Right lung (tissue), 5 donors: ENCODE measurements around the gene XKR7. TPM values are rescaled to one million over a fixed set of nuclear protein-coding genes. Genes with fewer than 3 reads are reported as not detected.

Experiments
- DNase-seq, 2 donors: peaks; one replicate each; pipeline ENCODE4 v3.0.0-alpha.2; 2013
- polyA plus RNA-seq, 5 donors: library from polyadenylated mRNA; unstranded; fragments of 120-200 nt; gene quantifications; one replicate each; pipeline versions ENCODE4 v1.2.1 to v1.2.3, GENCODE V29; 2013; ENCODE audit warnings: inconsistent platforms in 1 of 5, low replicate concordance in 1 of 5; ENCODE audit not compliant: insufficient read length in 5 of 5, insufficient read depth in 1 of 5

The XKR7 gene
- polyA plus RNA-seq, 5 donors: 0.09 to 0.20 (median 0.12) TPM

DNA sequence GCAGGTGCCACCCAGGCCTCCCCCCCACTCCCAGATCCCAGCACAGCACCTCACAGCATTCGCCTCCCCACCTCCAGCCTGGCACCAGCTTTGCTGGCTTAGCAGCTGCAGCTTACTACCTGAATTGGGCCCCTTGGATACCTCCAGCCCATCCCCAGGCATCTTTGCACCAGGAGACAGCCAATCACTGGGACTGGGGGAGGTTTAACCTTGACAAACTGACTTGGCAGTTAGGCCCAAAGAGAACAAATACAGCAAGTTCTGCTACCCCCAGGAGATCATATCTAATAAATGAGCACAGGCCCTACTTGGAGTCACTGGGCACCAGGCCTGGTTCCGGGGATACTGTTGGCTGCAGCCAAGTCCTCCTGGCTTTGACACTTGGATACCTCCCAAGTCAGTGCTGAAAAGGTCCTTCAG, 24.9 kb upstream of the XKR7 start:
- DNase-seq: no peak

DNA sequence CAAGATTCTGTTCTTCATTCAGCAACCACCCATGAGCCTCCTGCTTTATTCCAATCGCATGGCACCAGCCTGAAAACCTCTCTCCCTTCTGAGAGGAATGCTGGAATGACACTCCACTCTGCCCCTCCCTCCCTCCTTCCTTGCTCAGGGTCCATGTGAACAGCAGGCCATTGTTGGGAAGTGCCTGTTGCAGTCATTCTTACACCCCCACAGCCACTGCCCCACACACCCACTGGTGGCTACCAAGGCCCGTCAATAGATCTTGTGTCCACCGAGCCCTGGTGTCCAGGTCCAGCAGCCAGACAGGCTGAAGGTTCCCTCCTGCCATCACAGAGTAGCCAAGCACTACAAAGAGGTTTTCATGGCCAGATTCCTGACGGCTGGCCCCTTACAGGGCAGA, 22.6 kb upstream of the XKR7 start:
- DNase-seq: no peak

DNA sequence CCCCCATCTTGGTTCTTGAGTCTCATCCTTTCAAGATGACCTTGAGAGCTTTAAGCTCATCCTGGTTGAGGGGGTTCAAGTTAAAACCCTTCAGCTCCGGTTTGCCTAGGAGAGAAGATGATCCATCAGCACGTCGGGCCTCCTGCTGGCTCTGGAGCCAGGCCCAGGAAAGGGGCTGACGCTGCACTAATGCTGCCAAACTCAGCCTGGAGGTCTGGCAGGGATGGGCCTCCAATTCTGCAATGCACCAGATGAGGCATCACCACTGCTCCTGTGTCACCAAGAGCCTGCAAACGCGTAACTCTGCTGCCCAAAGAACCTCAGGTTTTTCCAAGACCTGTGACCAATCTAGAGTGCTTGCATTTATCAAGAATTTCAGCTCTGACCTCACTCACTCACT, 22.2 kb upstream of the XKR7 start:
- DNase-seq: no peak

DNA sequence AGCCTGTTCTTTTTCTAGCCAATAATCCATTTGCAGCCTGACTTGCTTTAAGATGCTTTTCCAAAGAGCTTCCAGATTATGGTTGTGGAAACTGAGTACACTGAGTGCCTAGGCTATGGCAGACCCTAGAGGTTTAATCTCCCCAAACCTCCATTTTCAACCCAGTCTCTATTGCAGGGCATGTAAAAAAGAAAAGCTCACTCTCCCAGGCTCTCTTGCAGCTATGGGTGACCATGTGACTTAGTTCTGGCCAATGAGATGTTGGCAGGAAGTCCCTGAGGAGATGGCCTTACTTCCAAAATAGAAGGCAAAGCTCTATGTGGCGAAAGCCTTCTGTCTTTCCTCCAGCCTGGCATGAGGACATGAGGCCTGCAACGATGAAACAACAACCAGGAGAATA, 19.9 kb upstream of the XKR7 start:
- DNase-seq: no peak

DNA sequence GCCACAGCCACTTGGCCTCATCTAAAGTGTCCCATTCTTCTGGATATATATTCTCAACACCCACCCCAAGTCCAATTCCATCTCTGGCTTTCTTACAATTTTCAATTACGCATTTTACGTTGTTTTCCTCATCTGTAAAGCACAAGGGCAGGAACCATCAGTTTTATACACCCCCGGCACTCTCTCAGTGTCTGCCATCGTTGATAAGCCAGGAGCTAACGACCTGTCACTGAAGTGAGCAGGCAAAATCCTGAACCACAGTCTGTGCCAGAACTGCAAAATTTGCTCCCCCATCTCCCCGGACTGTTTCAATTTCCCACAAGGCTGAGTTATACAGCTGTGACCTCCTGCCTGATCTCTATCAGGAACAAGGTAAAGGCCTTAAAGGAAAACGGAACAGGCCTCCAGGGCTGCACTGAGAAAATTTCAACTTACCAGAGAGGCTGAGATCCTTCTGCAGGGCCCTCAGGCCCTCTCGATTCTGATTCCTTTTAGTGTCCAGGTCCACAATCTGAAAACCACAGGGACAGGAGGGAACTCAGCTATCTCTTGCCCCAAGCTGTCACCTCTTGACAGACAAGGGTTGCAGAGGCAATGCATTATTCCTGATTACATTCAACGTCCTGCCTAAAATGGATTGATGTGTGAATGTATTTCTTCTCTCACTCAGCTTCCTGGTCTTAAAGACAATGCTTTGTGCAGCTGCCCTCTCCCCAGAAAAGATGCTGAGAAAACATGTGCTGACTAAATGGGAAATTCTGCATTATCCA, 17.9 kb upstream of the XKR7 start:
- DNase-seq: no peak

DNA sequence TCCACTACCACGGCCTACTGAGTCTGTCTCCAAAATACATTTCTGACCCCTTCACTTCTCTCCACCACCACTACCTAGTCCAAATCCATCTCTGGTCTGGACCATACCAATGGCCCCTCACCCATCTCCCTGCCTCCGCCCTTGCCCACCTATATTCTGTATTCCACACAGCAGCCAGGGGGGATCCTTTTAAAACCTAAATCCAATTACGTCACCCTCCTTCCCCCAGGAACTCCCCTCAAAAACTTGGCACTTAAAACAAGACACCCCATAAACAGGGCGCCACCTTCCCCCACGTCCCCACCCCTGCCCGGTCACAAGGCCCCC, 16.8 kb upstream of the XKR7 start:
- no peak for DNase-seq

DNA sequence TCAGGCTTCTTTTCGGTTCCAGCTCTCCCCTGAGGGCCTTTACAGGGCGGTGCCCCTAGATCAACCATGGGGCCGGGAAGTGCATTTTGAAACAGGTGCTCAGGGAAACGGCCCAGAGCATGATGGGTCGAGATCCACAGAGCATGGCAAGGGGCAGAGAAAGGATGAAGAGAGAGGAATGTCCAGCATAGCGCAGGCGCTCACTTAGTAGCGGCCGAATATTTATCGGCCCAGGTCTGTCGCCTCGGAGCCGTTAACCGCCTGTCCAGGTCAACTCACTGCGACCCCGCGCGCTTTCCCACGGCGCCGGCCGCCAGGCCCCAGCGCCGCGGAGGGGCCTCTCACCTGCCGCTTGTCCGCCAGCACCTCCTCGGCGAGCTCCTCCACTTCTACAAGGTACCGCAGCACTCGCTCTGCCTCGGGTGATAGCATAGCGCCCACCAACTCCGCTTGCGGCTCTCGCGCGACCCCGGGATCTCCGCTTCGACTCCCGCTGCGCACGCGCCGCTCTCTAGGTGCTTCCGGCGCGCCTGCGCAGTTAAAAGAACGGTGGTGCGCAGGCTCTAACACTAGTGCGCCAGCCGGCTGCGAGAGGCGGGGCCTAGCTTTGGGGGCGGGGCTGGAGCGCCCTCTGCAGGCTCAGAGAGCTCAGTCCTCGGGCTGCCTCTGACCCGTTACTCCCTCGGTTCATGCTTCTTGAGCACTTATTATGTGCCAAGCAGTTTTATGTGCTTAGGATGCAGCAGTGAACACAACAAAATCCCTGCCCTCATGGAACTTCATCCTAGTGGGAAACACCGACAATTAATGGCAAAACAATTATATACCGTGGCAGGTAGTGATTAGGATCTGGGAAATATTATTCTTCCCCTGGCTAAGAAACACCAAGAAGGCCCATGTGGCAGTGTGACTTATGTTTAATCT, 16.2 kb upstream of the XKR7 start, which contains the start of gene PDRG1:
PDRG1 (minus strand) TSS at position 517 of the 924 bp plus-strand sequence; CDS start at position 432, 85 bp downstream.
- peak; percentile 95 to 96 for DNase-seq

DNA sequence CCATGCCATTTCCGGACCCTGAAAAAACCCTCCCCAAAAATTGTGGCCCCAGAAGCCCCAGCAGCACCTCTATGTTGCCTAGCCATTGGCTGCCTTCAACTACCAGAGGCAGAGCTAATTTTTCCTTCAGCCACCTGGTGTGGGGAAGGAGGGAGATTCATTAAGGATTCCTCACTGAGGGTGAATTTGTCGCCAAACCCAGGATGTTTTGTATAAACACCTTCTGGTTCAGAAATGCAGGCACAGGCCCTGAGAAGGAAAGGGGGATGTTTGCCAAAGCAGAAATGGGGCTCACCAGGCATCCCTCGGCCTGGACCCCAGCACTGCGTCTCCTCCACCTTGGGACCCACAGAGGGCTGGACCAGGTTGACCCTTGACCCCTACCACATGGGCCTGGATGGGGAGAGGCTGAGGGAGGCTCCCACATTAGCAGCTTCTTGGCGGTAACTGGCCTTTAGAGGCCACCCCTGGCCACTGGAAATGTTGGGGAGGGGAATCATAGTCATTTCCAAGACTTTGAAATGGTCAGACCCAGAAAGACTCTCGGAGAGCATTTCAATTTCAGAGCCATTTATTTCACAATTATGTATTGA, 14.3 kb upstream of the XKR7 start:
- no peak for DNase-seq

DNA sequence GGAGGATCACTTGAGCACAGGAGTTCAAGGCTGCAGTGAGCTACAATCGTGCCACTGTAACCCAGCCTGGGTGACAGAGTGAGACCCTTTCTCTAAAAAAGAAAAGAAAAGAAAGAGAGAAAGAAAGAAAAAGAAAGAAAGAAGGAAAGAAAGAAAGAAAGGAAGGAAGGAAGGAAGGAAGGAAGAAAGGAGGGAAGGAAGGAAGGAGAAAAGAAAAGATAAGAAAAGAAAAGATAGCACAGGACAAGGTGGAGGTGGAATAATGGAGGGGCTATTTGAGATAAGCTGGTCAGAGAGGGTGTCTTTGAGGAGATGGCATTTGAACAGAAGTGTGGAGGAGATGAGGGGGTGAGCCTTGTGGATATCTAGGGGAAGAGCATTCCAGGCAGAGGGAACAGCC, 13.5 kb upstream of the XKR7 start:
- DNase-seq: no peak

DNA sequence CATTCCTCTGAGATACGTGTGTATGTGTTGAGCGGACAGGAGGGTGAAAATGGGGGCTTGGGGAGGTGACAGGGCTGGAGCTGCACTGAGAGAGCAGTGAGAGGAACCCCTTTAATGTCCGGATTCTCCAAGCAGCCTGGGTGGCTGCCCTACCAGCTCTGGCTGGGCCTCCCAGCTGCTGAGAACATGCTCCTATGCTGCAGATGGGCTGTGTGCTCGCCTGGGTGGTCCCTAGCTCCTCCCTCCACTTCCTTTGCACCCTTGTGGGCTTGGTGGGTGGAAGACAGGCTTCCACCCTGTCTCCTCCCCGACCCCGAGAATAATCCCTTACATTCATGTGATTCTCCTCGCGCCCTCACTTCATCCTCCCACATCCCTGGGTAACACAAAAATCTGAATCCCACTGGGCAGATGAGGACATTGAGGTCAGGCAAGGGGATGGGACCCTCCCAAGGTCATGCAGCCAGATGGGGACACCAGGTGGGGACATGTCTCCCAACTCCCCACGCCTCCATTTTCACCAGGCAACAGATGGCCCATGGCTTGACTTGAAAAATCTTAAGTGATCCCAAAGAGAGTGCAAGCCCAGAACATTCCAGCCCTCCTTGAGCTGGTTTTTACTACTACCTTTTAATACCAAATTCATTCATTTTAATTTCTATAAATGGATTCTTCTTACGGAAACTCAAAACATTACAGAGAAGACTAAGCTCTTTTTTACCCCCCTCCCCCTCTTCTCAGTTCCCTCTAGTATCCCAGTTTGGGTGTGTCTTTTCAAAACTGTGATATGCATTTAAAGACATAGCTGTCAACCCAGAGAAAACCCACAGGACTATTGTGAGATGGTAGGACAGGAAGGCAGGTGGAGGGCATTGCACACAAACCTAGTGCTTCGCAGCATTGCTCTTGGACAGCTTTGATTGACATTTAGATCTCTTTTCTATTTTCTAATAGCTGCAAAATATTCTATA, 11.1 kb upstream of the XKR7 start:
- DNase-seq: no peak

DNA sequence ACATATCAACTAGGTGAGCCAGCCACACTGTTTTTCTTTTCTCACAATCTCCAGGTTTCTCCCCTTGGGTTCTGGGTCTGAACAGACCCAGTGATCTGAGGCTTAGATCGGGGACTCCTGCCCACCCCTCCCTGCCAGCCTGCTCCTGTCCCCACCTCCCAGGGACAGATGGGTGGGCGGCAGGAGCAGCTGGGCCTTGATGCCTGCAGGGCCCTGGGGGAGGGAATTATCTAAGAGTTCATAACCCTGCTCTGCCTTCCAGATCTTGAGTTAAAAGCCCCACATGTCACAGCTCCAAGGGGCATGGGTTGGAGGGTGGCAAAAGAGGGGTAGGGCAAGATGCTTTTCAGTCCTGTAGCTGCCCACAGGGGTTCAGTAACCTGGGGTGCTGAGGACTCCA, 5.2 kb upstream of the XKR7 start:
- no peak for DNase-seq

DNA sequence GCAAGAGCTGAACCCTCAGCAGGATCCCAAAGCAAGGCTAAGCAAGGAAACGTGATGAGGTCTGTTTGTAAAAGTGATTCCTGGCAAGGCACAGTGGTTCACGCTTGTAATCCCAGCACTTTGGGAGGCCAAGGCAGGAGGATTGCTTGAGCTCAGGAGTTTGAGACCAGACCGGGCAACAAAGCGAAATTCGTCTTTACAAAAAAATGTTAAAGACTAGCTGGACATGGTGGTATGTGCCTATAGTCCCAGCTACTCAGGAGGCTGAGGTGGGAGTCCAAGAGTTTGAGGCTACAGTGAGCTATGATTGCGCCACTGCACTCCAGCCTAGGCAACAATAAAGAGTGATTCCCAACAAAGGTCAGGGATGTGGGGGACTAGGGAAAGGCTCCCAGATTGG, 4.1 kb upstream of the XKR7 start:
- DNase-seq: no peak

DNA sequence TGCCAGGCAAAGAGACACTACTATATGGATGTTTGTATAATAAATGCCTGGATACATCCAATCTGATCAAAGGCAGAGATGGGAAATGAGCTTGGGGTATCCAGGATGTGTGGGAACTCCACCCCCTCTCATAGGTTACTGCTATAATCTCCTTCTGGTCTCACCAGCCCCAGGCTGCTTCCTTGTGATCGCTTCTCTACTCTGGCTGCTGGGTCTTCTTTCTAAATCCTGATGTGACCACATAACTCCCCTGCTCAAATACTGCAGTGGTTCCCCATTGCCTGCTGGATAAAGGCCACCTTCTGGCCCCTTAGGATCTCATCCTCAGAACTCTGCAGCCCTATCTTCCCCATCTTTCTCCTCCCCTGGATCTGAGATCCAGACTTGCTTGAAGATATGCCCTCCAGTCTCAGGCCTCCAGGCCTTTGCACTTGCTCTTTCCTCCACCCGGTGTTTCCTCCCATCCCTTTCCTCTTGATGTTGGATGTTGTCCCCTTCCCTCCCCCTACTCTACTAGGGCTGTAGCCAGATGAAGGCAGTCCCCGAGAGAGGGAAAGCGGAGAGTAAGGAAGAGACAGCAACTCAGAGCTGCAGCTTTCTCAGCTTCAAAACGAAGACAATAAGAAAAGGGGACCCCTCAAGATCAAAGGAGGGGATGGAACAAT, 828 bp upstream of the XKR7 start:
- DNase-seq: no peak

DNA sequence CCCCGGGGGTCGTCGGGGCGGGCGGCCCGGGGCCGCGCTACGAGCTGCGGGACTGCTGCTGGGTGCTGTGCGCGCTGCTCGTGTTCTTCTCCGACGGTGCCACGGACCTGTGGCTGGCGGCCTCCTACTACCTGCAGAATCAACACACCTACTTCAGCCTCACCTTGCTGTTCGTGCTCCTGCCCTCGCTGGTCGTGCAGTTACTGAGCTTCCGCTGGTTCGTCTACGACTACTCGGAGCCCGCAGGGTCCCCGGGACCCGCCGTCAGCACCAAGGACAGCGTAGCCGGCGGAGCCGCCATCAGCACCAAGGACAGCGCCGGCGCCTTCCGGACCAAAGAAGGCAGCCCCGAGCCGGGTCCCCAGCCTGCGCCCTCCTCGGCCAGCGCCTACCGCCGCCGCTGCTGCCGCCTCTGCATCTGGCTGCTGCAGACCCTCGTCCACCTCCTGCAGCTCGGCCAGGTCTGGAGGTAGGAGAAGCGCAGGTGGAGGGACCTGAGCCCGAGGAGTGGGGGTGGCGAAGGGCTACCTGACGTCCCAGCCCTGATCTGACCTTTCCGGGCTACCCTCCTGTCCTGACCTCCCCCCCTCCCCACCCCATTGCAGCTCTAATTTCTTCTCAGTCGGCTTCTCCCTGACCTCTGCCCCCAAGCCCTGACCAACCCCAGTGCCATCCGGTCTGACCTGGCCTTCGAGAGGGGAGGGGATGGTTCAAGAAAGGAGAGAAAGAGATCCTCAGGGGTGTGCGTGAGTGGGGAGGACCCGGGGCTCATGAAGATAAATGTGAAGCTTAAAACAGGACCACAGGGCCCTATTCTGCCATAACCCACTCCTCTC, 558 bp downstream of the XKR7 start:
- peak; percentile 79 to 86 for DNase-seq

DNA sequence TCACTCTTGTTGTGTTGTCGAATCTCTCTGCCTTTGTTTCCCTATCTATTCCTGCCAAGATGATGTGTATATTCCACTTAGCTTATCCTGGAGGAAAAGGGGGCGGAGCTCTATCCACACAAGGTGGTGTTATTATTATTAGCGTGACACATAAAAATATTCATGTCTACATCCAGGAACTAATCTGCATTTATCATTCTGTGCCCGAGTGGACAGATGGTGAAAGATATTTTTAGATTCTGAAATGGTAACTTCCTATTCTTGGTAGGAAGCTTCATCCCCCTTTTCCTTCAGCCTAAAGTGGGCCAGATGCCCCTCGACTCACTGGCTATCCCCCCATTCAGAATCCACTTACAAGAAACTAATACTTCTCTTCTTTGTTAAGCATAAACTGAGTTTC, 2.0 kb downstream of the XKR7 start:
- DNase-seq: no peak

DNA sequence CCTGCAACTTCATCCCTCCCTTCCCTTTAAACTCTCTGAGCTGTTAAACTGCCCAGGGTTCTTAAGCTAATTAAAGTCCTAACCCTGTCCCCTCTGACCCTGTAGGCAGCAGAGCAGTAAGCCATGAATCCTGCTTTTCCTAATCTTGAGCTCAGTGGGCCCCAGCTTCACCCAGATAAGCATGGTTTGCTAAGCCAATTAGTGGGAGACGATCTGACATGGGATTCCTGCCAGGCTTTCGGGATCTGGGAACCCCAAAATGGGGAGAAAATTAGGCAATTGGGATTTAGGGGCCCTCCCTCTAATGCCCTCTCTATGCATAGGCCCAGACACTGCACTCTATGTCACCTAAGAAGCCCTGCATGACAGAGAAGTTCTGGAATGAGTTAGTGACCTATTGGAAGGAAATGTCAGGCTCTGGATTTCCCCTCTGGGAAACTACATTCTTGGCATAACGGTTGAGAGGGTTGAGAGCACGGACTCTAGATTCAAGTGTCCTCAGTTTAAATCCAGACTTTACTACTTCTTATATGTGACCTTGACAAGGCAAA, 4.6 kb downstream of the XKR7 start:
- DNase-seq: no peak

DNA sequence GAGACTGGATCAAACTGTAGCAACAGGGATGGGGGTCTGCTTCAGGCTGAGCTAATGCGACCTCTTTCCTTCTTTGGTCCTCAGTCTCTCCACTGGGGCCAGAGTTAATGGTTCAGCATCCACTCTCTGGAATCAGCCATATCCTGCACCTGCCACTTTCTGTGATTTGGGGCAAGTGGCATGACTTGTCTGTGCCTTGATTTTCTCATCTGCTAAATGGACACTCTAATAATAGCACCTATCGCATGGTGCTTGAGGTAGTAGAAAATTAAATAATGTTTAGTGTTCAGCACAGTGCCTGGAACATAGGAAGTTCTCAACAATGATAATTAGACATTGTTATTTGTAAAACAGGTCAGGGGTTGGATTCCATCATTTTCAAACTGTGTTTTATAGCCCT, 6.3 kb downstream of the XKR7 start:
- no peak for DNase-seq

DNA sequence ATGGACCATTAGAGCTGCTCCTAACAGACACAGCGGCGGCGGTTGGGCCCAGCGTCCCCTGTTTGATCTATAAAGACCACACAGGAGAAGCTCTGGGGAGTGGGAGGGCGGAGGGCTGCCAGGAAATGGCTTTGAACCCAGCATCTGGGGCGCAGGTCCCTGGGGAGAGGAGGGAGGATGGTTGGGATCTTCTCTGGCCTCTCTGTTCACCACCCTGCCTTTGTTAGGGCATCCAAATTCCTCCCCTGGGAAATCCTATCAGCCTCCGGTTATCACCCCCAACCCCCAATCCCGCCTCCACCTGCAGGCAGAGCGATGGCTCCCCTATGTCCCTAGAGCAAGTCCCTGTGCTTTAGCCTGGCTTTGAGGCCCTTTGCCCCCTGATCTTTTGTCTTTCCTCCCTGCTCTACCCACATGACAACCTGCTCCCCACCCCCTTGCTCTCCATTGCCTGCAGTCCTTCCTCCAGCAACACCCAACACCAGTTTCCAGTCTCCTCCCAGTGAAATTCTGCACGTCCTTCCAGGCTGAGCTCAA, 7.1 kb downstream of the XKR7 start:
- DNase-seq: no peak

DNA sequence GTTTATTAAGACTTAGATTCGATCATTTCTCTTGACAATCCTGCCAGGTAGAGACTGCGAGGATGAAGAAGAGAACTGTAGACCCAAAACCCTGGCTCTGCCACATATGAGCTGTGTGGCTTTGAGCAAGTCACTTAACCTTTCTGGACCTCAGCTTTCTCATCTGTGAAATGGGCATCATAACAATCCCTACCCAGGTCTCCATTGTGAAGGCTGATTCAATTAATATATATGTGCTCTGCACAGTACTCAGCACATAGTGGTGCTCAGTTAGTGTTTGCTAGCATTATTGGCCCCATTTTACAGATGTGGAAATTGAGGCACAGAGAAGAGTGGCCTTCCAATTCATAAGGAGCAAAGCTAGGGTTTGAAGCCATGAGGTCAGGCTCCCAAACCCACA, 7.9 kb downstream of the XKR7 start:
- DNase-seq: no peak
